IPS-15b (cell line): ENCODE results near the gene DIPK1B.

Experiments
- H3K27me3 ChIP-seq: one replicate; pipeline ENCODE4 v1.6.1; 2013; ENCODE audit warnings: low read length; ENCODE audit not compliant: control insufficient read depth, insufficient read depth
- H3K36me3 ChIP-seq: one replicate; pipeline ENCODE4 v1.6.1; 2013; ENCODE audit warnings: low read length; ENCODE audit not compliant: control insufficient read depth, insufficient read depth
- H3K4me1 ChIP-seq: one replicate; pipeline ENCODE4 v1.6.1; 2013; ENCODE audit warnings: mild to moderate bottlenecking, low read length; ENCODE audit not compliant: control insufficient read depth, insufficient read depth
- H3K4me3 ChIP-seq: one replicate; pipeline ENCODE4 v1.5.1; 2013; ENCODE audit warnings: low read depth, low read length
- H3K9ac ChIP-seq: one replicate; pipeline ENCODE4 v1.6.1; 2013; ENCODE audit warnings: low read depth, mild to moderate bottlenecking, low read length
- H3K9me3 ChIP-seq: one replicate; pipeline ENCODE4 v1.6.1; 2013; ENCODE audit warnings: mild to moderate bottlenecking, low read length; ENCODE audit not compliant: control insufficient read depth, insufficient read depth

DIPK1B gene

DNA sequence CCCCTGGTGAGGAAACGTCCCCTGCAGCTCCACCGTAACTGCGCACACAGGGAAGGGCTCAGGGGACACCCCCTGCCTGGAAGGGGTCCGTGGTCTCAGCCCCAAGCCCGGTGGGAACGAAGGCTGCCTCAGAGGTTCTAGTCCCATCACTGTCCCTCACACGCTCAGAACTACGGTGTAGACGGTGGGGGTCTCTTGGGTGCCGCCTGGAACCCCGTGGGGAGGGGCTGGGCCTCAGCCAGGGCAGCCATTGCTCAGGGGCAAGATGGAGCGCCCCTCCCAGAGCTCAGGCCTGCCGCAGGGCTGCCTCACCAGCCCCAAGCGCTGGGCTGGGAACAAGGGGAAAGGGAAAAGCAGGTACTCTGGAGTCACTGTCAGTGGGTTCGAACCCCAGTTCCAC lies 28.0 kb upstream of the DIPK1B start:
- Histone ChIP-seq H3K27me3 (no peaks in the 10 kb centered on the region), H3K9ac (no peak overlapping the region), H3K36me3 (peaks cover 3% of the 10 kb centered on the region), H3K9me3 (no peaks in the 10 kb centered on the region), H3K4me1 (peaks cover 6% of the 10 kb centered on the region), H3K4me3 (no peak overlapping the region)

DNA sequence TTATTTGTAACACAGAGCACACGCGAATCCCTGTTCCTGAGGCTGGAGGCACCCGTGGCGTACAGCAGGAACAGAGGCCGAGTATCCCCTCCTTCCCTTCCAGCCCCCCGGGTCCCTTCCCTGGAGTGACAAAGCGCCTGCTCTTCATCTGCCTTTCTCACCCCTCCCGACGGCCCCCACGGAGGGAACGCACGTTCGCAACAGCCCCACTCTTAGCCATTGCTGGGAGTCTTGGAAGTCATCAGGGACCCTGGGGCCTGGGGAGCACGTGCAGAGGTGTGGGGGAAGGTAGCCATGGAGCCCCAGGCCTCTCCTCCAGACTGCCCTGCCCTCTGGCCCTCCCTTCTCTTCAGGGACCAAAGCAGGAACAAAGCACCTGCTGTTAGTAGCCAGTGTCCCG lies 27.6 kb upstream of the DIPK1B start:
- H3K9ac ChIP-seq, result no peak overlapping the region
- no peaks in the 10 kb centered on the region for H3K27me3 ChIP-seq
- no peak overlapping the region for H3K4me3 ChIP-seq
- H3K36me3 ChIP-seq, result peaks cover 3% of the 10 kb centered on the region
- peaks cover 6% of the 10 kb centered on the region for H3K4me1 ChIP-seq
- no peaks in the 10 kb centered on the region for H3K9me3 ChIP-seq

DNA sequence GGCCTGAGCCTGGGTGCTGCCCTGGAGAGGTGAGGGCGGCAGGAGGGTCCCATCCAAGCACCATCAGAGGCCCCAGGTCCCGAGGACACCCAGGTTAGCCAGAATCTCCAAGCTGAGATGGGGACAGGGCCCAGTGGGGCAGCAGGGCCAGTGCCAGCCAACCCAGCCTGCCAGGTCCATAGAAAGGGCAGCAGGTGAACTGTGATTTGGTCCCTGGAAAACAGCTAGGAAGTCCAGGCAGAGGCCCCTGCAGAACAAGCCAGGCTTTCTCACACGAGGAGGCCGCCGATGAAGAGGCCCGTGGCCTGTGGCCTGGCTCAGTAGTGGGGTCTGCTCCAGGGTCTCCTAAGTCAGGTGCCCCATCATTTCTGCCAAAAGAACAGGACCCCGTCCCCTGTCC lies 27.2 kb upstream of the DIPK1B start:
- no peaks in the 10 kb centered on the region for H3K9me3 ChIP-seq
- H3K36me3 ChIP-seq, result peaks cover 3% of the 10 kb centered on the region
- no peak overlapping the region for H3K9ac ChIP-seq
- no peak overlapping the region for H3K4me3 ChIP-seq
- H3K4me1 ChIP-seq, result peaks cover 6% of the 10 kb centered on the region
- H3K27me3 ChIP-seq, result no peaks in the 10 kb centered on the region

DNA sequence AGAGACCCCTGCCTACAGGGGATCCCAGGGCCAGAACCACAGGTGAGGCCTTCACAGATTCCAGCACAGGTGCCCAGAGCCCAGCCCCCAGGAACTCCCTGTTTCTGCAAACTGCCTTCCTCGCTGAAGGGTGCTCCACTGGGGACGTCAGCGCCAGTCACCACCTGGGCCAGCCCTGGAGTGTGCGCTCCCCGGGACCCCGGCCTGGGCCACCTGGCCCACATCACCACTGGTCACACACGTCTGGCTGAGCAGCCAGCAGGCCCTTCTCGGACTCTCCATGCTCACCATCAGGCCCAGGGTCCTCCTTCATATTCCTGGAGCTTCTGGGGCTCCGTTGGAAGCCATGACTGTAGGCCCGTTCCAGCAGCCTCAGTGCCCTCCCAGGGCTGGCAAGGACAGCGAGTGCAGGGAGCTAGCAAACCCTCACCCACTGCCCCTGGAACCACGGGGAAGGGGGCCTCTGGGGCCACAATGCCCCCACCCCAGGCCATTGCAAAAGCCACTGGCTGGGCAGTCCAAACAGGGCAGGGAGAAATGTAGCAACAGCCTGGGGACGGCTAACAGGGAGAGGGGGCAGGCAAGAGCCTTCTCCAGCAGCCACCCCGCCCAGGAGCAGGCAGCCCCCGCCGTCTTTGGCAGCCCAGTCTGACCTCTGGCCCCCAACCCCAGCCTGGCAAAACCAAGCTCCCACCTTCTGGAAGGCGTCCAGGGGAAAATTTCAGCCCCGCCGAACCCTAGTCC lies 26.4 kb upstream of the DIPK1B start:
- Histone ChIP-seq H3K4me1 (peaks cover 6% of the 10 kb centered on the region), H3K4me3 (peak overlapping the region; percentile 69), H3K36me3 (peaks cover 3% of the 10 kb centered on the region), H3K9me3 (no peaks in the 10 kb centered on the region), H3K9ac (peak overlapping the region; percentile 47), H3K27me3 (no peaks in the 10 kb centered on the region)

DNA sequence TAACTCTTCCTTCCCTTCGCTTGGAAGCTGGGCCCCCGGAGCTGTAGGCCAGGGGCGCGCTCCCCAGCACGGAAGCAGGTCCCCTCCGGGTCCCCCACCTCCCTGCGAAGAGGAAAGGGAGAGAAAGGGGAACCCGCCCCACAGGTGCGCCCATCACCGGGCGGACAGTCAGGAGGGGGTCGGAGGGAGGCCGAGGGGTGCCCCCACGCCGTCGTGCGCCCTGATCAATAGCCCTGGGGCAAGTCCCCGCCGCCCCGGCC lies 25.9 kb upstream of the DIPK1B start:
- peak overlapping the region; percentile 69 for H3K4me3 ChIP-seq

DNA sequence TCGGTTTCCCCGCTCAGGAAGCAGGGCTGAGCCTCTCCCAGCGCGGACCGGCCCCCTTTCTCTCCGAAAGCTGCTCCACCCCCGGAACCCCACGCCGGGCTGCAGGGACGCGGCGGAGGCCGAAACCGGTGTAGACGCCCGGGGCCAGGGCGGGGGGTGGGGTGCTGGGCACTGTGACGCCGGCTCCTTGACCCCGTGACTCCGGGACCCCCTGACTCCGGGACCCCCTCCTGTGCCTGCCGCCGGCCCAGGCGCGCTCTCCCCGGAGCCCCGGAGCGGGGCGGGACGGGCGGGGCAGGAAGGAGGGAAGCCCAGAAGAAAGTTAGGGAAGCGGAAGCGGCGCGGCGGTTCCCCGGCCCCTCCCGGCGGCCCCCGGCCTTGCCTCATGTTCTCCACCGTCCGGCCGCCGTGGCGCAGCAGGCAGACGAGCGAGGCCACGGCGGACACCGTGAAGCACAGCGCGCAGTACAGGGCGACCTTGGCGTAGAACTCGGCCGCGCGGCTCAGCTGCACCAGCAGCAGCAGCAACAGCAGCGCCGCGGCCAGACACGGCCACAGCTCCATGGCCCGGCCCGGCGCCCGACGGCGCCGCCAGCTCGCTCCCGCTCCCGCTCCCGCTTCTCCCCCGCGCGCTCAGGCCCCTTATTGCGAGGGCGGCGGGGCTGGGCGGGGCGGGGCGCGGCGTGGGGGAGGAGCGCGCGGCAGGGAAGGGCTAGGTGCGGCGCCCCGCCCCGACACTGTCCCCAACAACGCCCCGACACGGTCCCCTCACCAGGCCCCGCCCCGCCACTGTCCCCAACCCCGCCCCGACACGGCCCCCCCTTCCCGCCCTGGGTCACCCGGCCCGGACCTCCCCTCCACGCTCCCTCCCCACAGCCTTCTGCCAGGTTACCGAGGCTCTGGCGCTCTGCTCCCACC lies 25.3 kb upstream of the DIPK1B start, which contains the start of gene AGPAT2:
Gene AGPAT2 (minus strand): TSS at position 664 of the 918 bp plus-strand sequence. CDS start 100 bp downstream, at position 564.
- H3K27me3 ChIP-seq, result no peaks in the 10 kb centered on the region
- peak within 1 kb of the TSS; percentile 69 for H3K4me3 ChIP-seq
- H3K4me1 ChIP-seq, result peaks cover 6% of the 10 kb centered on the region

More for the DNA sequence above, 25.9 kb upstream of the DIPK1B start:
- no peaks in the 10 kb centered on the region for H3K27me3 ChIP-seq
- H3K9me3 ChIP-seq, result no peaks in the 10 kb centered on the region
- peaks cover 6% of the 10 kb centered on the region for H3K4me1 ChIP-seq
- H3K9ac ChIP-seq, result peak overlapping the region; percentile 47
- H3K36me3 ChIP-seq, result peaks cover 3% of the 10 kb centered on the region

DNA sequence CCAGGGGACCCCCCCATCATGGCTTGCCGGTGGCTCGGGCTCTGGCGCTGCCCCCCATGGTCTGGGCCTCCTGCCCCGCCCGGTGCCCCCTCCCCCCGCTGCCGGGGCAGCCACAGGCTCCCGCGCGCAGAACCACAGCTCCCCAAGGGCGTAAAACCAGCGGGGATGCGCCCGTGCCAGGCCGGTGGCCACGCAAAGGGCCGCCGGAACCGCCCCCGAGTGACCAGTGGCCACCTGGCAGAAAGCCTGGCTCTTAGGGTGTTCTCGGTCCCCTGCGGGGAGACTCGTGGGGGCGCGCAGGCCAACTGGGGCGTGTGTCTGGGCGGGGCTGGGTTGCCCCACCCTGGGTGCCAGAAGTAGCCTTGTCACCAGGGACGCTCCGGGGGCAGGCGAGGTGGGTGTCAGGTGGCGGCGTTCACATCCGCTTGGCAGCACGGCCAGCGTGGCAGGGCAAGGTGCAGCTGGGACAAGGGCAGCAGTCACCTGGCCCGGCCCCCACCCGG lies 24.6 kb upstream of the DIPK1B start:
- Histone ChIP-seq H3K27me3 (no peaks in the 10 kb centered on the region), H3K4me3 (peak overlapping the region; percentile 26), H3K4me1 (peaks cover 6% of the 10 kb centered on the region), H3K9me3 (no peaks in the 10 kb centered on the region), H3K9ac (no peak overlapping the region), H3K36me3 (peaks cover 3% of the 10 kb centered on the region)

More for the DNA sequence above, 25.3 kb upstream of the DIPK1B start, which contains the start of gene AGPAT2:
- Histone ChIP-seq H3K9ac (peak within 1 kb of the TSS; percentile 47), H3K9me3 (no peaks in the 10 kb centered on the region), H3K36me3 (peaks cover 3% of the 10 kb centered on the region)

DNA sequence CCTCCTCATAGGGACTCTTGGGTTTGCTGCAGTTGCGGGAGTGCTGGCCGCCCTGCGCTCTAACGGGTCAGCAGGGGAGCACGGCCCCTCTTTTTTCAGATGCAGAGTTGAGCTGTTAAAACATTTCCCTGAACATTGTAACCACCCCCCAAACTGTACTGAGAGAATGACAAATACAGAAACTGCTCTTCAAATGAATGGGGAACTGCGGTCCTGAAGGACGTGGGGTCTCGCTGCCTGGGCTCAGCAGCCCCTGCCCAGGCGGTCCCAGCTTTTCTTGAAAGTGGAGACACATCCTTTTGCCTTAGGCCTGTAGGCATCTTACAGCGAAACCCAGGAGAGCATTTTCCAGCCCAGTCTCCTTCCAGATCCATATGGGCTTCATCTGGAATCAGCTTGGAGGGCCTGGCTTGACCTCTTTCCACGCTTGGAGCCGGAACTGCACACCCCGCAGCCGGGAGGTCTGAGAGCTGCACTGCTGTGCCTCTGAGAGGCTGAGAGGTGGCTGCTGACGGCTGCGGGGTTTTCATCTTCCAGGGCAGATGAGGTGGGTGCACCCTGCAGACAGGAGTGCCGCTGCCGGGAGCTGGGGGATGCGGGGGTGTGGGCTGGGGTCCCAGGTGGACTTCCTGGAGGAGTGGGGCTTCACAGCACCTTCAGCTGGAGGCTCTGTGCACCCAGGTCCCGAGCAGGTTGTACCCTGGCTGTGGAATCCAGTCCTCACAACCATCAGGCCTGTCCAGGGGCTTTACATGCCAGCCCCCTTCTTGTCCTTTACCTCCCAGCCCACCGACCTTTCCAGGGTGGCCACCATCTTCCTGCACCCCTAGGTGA lies 23.9 kb upstream of the DIPK1B start:
- Histone ChIP-seq H3K4me1 (peaks cover 6% of the 10 kb centered on the region), H3K27me3 (no peaks in the 10 kb centered on the region), H3K36me3 (peaks cover 3% of the 10 kb centered on the region), H3K9me3 (no peaks in the 10 kb centered on the region), H3K4me3 (peak overlapping the region; percentile 26), H3K9ac (no peak overlapping the region)

DNA sequence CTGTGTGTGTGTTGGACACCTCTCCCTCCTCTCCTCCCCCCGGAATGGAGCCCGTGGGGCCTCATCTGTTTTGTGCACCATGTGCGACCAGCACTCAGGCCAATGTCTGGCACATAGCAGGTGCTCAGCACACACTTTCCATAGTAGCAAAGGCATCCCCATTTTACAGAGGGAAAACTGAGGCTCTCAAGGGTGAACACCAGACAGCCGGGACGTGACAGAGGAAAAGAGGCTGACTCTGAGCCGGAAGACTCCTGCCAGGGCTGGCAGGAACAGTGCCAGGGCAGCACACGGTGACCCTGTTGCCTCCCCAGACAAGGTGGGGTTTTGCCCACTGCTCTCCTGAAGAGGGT lies 23.3 kb upstream of the DIPK1B start:
- Histone ChIP-seq H3K4me1 (peaks cover 6% of the 10 kb centered on the region), H3K9me3 (no peaks in the 10 kb centered on the region), H3K4me3 (no peak overlapping the region), H3K27me3 (no peaks in the 10 kb centered on the region), H3K9ac (no peak overlapping the region), H3K36me3 (peaks cover 3% of the 10 kb centered on the region)

DNA sequence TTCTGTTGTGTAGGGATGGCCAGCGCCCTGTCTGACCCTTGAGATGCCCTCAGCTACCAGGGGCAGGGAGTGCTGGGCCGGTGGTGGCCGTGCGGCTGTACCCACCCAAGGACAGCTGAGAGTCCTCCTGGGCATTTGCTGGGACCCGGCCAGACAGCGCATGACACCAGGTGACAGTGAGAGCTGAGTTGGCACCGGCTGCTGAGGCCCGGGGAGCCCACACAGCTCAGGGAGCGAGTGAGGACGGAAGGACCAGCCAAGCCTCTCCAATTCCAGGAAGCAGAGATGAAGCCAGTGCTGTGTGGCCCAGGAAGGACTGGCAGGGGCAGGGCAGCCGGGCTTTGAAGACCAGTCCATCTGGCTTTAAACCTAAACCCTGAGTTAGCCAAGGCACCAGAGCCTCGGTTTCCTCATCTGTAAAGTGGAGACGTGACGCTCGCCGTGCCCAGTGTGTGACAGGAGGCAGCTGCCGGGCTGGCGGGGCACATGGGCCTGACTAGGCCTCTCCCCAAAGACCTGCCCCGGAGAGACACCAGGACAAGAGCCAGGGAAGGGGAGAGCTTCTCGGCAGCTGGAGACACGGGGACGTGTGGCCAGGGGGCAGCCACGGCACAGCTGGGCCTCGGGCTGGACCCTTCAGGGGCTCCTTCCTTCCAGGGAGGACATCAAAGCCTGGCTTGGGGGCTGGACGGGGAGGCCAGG lies 22.1 kb upstream of the DIPK1B start:
- Histone ChIP-seq H3K4me3 (no peak overlapping the region), H3K9ac (no peak overlapping the region), H3K27me3 (no peaks in the 10 kb centered on the region), H3K4me1 (peaks cover 6% of the 10 kb centered on the region), H3K9me3 (no peaks in the 10 kb centered on the region), H3K36me3 (no peaks in the 10 kb centered on the region)

DNA sequence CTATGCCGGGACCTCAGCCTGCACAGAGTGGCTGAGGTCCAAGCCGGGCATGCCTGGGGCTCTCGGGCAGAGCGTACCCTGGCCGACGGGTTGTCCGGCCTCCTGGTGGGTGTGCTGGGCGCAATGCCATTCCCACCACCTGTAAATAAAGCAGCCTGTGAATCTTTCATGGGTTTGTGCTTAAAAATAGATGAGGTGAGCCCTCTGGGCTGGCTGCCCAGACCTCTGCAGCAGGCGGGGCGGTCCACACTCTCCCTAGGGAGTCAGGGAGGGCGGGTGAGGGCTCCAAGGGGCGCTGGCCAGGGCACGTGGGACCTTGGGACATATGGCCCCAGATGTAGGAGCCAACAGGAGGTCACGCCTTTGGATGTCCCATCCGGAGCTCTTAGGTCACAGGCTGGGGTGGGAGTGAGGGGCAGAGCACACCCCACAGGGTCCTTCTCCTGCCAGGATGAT lies 21.5 kb upstream of the DIPK1B start:
- no peaks in the 10 kb centered on the region for H3K9me3 ChIP-seq
- no peak overlapping the region for H3K4me3 ChIP-seq
- peaks cover 5% of the 10 kb centered on the region for H3K4me1 ChIP-seq
- H3K9ac ChIP-seq, result no peak overlapping the region
- H3K36me3 ChIP-seq, result no peaks in the 10 kb centered on the region
- H3K27me3 ChIP-seq, result no peaks in the 10 kb centered on the region
